HUES48 (cell line): ENCODE data around the gene TARBP2.

Source experiments
- H3K27ac ChIP-seq: one replicate; pipeline ENCODE4 v1.7.0; 2013; ENCODE audit warnings: low read depth, low read length, inconsistent platforms
- H3K27me3 ChIP-seq: 2 replicates; pipeline ENCODE4 v1.6.1; 2013; ENCODE audit warnings: mild to moderate bottlenecking, low read length; ENCODE audit not compliant: control insufficient read depth, insufficient read depth
- H3K36me3 ChIP-seq: 2 replicates; pipeline ENCODE4 v1.6.1; 2013; ENCODE audit warnings: low read length; ENCODE audit not compliant: control insufficient read depth, insufficient read depth
- H3K4me1 ChIP-seq: 2 replicates; pipeline ENCODE4 v1.6.1; 2013; ENCODE audit warnings: mild to moderate bottlenecking, low read length; ENCODE audit not compliant: control insufficient read depth, insufficient read depth
- H3K4me3 ChIP-seq: 2 replicates; pipeline ENCODE4 v1.5.1; 2013; ENCODE audit warnings: mild to moderate bottlenecking, low read depth, low read length
- H3K9ac ChIP-seq: 2 replicates; pipeline ENCODE4 v1.6.1; 2013; ENCODE audit warnings: mild to moderate bottlenecking, low read depth, low read length, moderate library complexity
- H3K9me3 ChIP-seq: 2 replicates; pipeline ENCODE4 v1.6.1; 2013; ENCODE audit warnings: low read length; ENCODE audit not compliant: control insufficient read depth, insufficient read depth

TARBP2 gene

GRCh38 chr12:53523131-53523530, 22.0 kb downstream of the TARBP2 start:
- H3K9ac ChIP-seq: no peak overlapping the region
- H3K27me3 ChIP-seq: no peaks in the 10 kb centered on the region
- H3K4me1 ChIP-seq: no peaks in the 10 kb centered on the region
- H3K9me3 ChIP-seq: no peaks in the 10 kb centered on the region
- no peak overlapping the region for H3K27ac ChIP-seq
- H3K4me3 ChIP-seq: no peak overlapping the region
- H3K36me3 ChIP-seq: peaks cover 38% of the 10 kb centered on the region

- Histone ChIP-seq H3K9ac (no peak overlapping the region), H3K27ac (no peak overlapping the region), H3K27me3 (no peaks in the 10 kb centered on the region), H3K4me3 (no peak overlapping the region), H3K36me3 (peaks cover 30% of the 10 kb centered on the region), H3K4me1 (no peaks in the 10 kb centered on the region), H3K9me3 (no peaks in the 10 kb centered on the region)
Observed at GRCh38 chr12:53524476-53524875, 23.4 kb downstream of the TARBP2 start.

GRCh38 chr12:53530061-53530460, 29.0 kb downstream of the TARBP2 start:
- H3K27ac ChIP-seq: no peak overlapping the region
- no peaks in the 10 kb centered on the region for H3K4me1 ChIP-seq
- H3K27me3 ChIP-seq: no peaks in the 10 kb centered on the region
- no peak overlapping the region for H3K4me3 ChIP-seq
- no peak overlapping the region for H3K9ac ChIP-seq
- H3K9me3 ChIP-seq: no peaks in the 10 kb centered on the region
- peaks cover 39% of the 10 kb centered on the region for H3K36me3 ChIP-seq

DNA sequence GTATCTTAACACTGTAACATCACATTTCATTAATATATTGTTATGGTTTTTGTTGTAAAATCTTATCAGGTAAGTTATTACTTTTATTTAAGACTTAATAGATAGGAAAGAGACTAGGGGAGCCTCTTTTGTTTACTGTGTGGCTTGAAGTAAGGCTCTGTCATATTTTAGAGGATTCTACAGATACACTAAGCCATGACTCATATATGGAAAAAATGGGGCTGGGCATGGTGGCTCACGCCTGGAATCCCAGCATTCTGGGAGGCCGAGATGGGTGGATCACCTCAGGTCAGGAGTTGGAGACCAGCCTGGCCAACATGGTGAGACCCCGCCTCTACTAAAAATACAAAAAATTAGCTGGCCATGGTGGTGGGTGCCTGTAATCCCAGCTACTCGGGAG, 29.8 kb downstream of the TARBP2 start:
- Histone ChIP-seq H3K9me3 (no peaks in the 10 kb centered on the region), H3K27ac (no peak overlapping the region), H3K9ac (no peak overlapping the region), H3K4me1 (no peaks in the 10 kb centered on the region), H3K4me3 (no peak overlapping the region), H3K27me3 (no peaks in the 10 kb centered on the region), H3K36me3 (peaks cover 48% of the 10 kb centered on the region)

GRCh38 chr12:53532021-53532420, 30.9 kb downstream of the TARBP2 start:
- Histone ChIP-seq H3K9ac (no peak overlapping the region), H3K27ac (no peak overlapping the region), H3K9me3 (no peaks in the 10 kb centered on the region), H3K36me3 (peaks cover 57% of the 10 kb centered on the region), H3K4me3 (no peak overlapping the region), H3K4me1 (no peaks in the 10 kb centered on the region), H3K27me3 (no peaks in the 10 kb centered on the region)

DNA sequence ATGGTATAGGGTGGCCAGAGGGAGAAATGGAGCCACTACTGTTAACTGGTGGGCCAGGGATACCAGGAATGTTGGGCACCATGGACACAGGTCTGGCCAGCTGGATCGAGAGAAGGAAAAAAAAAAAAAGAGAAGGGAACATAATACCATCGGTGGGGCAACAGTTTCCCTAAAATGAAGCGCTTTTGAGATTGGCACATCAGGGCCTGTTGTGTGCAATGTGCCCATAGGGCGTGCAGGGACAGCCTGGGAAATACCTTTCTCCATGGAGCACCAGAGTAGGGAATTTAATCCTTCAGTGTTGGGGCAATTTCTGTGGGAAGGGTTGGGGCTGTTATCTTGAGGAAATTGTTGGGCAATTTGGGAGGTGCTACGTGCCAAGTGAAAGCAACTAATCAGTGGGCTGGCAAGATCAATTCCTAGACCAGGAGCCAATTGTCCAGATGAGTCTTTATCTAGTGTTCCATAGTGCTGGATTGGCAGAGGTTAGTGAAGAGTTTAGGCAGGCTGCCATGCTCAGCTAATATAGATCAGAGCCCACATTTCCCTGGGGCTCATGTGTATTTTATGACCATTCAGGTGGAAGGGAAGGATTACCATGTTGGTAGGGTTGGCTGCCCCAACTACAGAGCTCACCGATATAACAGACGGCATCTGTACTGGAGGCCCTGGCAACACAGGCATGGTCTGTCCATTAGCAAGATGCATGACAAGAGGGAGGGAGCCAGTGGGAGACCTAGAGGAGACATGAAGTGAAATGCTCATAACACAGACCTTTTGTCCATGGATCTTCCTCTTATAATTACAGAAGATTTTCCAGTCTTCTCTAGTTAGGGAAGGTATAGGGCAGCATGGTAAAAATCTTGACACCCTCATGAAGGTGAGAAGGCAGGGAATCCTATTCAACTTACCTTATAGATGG, 31.7 kb downstream of the TARBP2 start:
- Histone ChIP-seq H3K27ac (no peak overlapping the region), H3K36me3 (peaks cover 61% of the 10 kb centered on the region), H3K4me3 (no peak overlapping the region), H3K4me1 (no peaks in the 10 kb centered on the region), H3K9ac (no peak overlapping the region), H3K9me3 (no peaks in the 10 kb centered on the region), H3K27me3 (no peaks in the 10 kb centered on the region)

DNA sequence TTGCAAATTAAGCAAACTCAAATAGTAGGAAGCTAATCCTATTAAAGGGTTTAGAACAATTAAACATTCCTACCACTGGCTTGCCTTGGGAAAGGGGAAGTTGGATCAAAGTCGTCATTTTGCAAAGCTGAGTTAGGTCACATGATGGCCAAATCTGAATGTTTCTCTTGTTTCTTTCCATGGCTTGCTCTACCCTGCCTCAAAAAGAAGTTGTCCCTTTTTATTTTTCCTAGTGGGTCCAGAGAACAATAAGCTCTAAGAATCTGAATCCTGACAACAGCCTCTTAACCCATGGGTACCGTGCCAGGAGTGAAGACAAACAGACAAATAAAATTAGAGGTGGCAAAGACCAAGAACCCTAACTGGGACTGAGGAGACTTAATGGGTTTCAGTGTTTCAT, 32.4 kb downstream of the TARBP2 start:
- peaks cover 61% of the 10 kb centered on the region for H3K36me3 ChIP-seq
- no peak overlapping the region for H3K9ac ChIP-seq

GRCh38 chr12:53536962-53537361, 35.9 kb downstream of the TARBP2 start:
- H3K4me3 ChIP-seq: no peak overlapping the region
- H3K36me3 ChIP-seq: peaks cover 53% of the 10 kb centered on the region
- no peaks in the 10 kb centered on the region for H3K27me3 ChIP-seq
- no peaks in the 10 kb centered on the region for H3K9me3 ChIP-seq
- H3K27ac ChIP-seq: no peak overlapping the region
- H3K4me1 ChIP-seq: no peaks in the 10 kb centered on the region
- no peak overlapping the region for H3K9ac ChIP-seq

More for the DNA sequence above, 32.4 kb downstream of the TARBP2 start:
- Histone ChIP-seq H3K4me3 (no peak overlapping the region), H3K27me3 (no peaks in the 10 kb centered on the region), H3K27ac (no peak overlapping the region), H3K4me1 (no peaks in the 10 kb centered on the region), H3K9me3 (no peaks in the 10 kb centered on the region)

DNA sequence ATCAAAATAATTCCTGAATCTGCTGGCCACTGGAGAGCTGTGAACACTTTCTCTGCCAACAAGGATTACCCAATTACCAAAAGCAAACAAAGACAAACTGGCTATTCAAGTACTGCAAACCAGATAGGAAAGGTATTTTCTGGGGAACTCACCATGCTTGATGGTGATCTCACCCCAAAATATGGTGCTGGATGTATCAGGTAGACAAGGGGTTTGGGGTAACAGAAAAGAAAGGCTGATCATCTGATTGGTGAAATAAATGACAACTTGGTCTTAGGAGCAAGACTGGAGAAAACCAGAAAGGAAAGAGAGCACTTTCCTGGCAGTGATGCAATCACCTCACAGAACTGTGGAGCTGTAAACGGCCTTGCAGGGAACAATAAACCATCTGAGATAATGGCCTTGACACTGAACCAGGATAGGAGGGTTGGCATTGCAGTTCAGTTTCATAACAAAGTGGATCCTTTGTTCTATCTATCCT, 37.2 kb downstream of the TARBP2 start:
- Histone ChIP-seq H3K27ac (no peak overlapping the region), H3K36me3 (peaks cover 50% of the 10 kb centered on the region), H3K4me3 (no peak overlapping the region), H3K9me3 (no peaks in the 10 kb centered on the region), H3K9ac (no peak overlapping the region), H3K4me1 (no peaks in the 10 kb centered on the region), H3K27me3 (no peaks in the 10 kb centered on the region)

DNA sequence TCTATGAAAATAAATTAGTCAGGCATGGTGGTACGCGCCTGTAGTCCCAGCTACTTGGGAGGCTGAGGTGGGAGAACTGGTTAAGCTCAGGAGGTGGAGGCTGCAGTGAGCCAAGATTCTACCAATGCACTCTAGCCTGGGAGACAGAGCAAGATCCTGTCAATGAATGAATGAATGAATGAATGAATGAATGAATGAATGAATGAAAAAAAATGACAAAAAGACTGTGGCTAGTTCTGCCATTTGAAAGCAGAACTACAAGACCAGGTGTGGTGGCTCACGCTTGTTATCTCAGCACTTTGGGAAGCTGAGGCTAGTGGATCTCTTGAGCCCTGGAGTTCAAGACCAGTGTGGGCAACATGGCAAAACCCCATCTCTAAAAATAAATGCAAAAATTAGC, 38.4 kb downstream of the TARBP2 start:
- peaks cover 39% of the 10 kb centered on the region for H3K36me3 ChIP-seq
- no peaks in the 10 kb centered on the region for H3K9me3 ChIP-seq
- no peaks in the 10 kb centered on the region for H3K4me1 ChIP-seq

DNA sequence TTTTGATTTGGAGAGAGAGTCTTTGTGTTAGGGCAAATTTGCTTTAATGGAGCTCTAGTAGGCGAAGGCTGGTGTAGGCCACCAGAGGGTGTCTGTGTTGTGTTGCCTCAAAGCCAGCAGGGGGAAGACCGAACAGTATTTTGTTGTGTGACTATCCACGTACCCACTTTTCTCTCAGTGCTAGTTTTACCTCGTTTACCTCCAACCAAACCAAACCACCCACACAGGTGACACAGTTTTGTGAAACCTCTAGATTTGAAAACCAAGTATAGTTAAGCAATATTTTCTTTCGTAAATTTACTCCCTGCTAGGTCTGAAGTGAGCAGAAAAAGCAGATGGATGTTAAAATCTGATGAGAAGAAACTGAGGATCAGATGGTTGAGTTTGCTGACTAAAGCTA, 42.5 kb downstream of the TARBP2 start:
- Histone ChIP-seq H3K4me3 (no peak overlapping the region), H3K27ac (peak overlapping the region; percentile 21), H3K9ac (no peak overlapping the region), H3K27me3 (no peaks in the 10 kb centered on the region), H3K36me3 (peaks cover 18% of the 10 kb centered on the region), H3K9me3 (no peaks in the 10 kb centered on the region), H3K4me1 (no peaks in the 10 kb centered on the region)

More for the DNA sequence above, 38.4 kb downstream of the TARBP2 start:
- Histone ChIP-seq H3K27ac (no peak overlapping the region), H3K27me3 (no peaks in the 10 kb centered on the region), H3K4me3 (no peak overlapping the region), H3K9ac (no peak overlapping the region)
